ENCODE data around the gene BCKDHB.
"Not testable (repeated sequence)": the region's sequence is repeated elsewhere in the genome, so short reads cannot be mapped to it uniquely, and the experiment has no call there.

Gene BCKDHB

GRCh38 chr6:80214436-80215022 is 108.1 kb downstream of the BCKDHB start:
- Histone ChIP-seq H3K4me1 (ENCODE audit: control insufficient read depth, insufficient read depth, low read length) (peaks cover 25% of the 10 kb centered on the region), H3K36me3 (ENCODE audit: control insufficient read depth, insufficient read depth, low read length) (no peaks in the 10 kb centered on the region), H3K4me3 (ENCODE audit: low read length) (no peak overlapping the region), H3K9ac (ENCODE audit: low read length) (no peak overlapping the region), H3K9me3 (ENCODE audit: control insufficient read depth, low read length) (no peaks in the 10 kb centered on the region), H3K27me3 (ENCODE audit: control insufficient read depth, insufficient read depth, low read length) (no peaks in the 10 kb centered on the region)

- H3K9me3 ChIP-seq (ENCODE audit: control insufficient read depth, low read length) = no peaks in the 10 kb centered on the region
- H3K4me1 ChIP-seq (ENCODE audit: control insufficient read depth, insufficient read depth, low read length) = peaks cover 25% of the 10 kb centered on the region
These were observed 108.6 kb downstream of the BCKDHB start for GRCh38 chr6:80215063-80215462.

GRCh38 chr6:80217794-80218193 is 111.3 kb downstream of the BCKDHB start:
- Histone ChIP-seq H3K9ac (ENCODE audit: low read length) (no peak overlapping the region), H3K9me3 (ENCODE audit: control insufficient read depth, low read length) (no peaks in the 10 kb centered on the region), H3K4me3 (ENCODE audit: low read length) (no peak overlapping the region), H3K27me3 (ENCODE audit: control insufficient read depth, insufficient read depth, low read length) (no peaks in the 10 kb centered on the region), H3K36me3 (ENCODE audit: control insufficient read depth, insufficient read depth, low read length) (no peaks in the 10 kb centered on the region), H3K4me1 (ENCODE audit: control insufficient read depth, insufficient read depth, low read length) (peaks cover 7% of the 10 kb centered on the region)

More at GRCh38 chr6:80215063-80215462, 108.6 kb downstream of the BCKDHB start:
- H3K36me3 ChIP-seq (ENCODE audit: control insufficient read depth, insufficient read depth, low read length) = no peaks in the 10 kb centered on the region
- no peaks in the 10 kb centered on the region for H3K27me3 ChIP-seq (ENCODE audit: control insufficient read depth, insufficient read depth, low read length)
- H3K9ac ChIP-seq (ENCODE audit: low read length) = no peak overlapping the region
- no peak overlapping the region for H3K4me3 ChIP-seq (ENCODE audit: low read length)

GRCh38 chr6:80223743-80224212 is 117.3 kb downstream of the BCKDHB start:
- Histone ChIP-seq H3K9ac (ENCODE audit: low read length) (no peak overlapping the region), H3K9me3 (ENCODE audit: control insufficient read depth, low read length) (no peaks in the 10 kb centered on the region), H3K27me3 (ENCODE audit: control insufficient read depth, insufficient read depth, low read length) (no peaks in the 10 kb centered on the region), H3K4me3 (ENCODE audit: low read length) (no peak overlapping the region), H3K36me3 (ENCODE audit: control insufficient read depth, insufficient read depth, low read length) (no peaks in the 10 kb centered on the region), H3K4me1 (ENCODE audit: control insufficient read depth, insufficient read depth, low read length) (no peaks in the 10 kb centered on the region)

GRCh38 chr6:80226151-80226550 is 119.7 kb downstream of the BCKDHB start:
- H3K9ac ChIP-seq (ENCODE audit: low read length) = no peak overlapping the region
- H3K9me3 ChIP-seq (ENCODE audit: control insufficient read depth, low read length) = no peaks in the 10 kb centered on the region
- H3K4me1 ChIP-seq (ENCODE audit: control insufficient read depth, insufficient read depth, low read length) = no peaks in the 10 kb centered on the region
- no peaks in the 10 kb centered on the region for H3K36me3 ChIP-seq (ENCODE audit: control insufficient read depth, insufficient read depth, low read length)
- no peaks in the 10 kb centered on the region for H3K27me3 ChIP-seq (ENCODE audit: control insufficient read depth, insufficient read depth, low read length)
- H3K4me3 ChIP-seq (ENCODE audit: low read length) = no peak overlapping the region

- Histone ChIP-seq H3K9me3 (ENCODE audit: control insufficient read depth, low read length) (no peaks in the 10 kb centered on the region), H3K4me1 (ENCODE audit: control insufficient read depth, insufficient read depth, low read length) (no peaks in the 10 kb centered on the region), H3K27me3 (ENCODE audit: control insufficient read depth, insufficient read depth, low read length) (no peaks in the 10 kb centered on the region), H3K36me3 (ENCODE audit: control insufficient read depth, insufficient read depth, low read length) (no peaks in the 10 kb centered on the region), H3K9ac (ENCODE audit: low read length) (no peak overlapping the region), H3K4me3 (ENCODE audit: low read length) (no peak overlapping the region)
These were observed 120.2 kb downstream of the BCKDHB start for GRCh38 chr6:80226699-80227098.

GRCh38 chr6:80227545-80228105 is 121.2 kb downstream of the BCKDHB start:
- H3K4me1 ChIP-seq (ENCODE audit: control insufficient read depth, insufficient read depth, low read length) = no peaks in the 10 kb centered on the region
- H3K4me3 ChIP-seq (ENCODE audit: low read length) = no peak overlapping the region
- no peak overlapping the region for H3K9ac ChIP-seq (ENCODE audit: low read length)
- no peaks in the 10 kb centered on the region for H3K36me3 ChIP-seq (ENCODE audit: control insufficient read depth, insufficient read depth, low read length)
- no peaks in the 10 kb centered on the region for H3K27me3 ChIP-seq (ENCODE audit: control insufficient read depth, insufficient read depth, low read length)
- no peaks in the 10 kb centered on the region for H3K9me3 ChIP-seq (ENCODE audit: control insufficient read depth, low read length)

- H3K9ac ChIP-seq (ENCODE audit: low read length) = no peak overlapping the region
- H3K4me3 ChIP-seq (ENCODE audit: low read length) = no peak overlapping the region
- H3K4me1 ChIP-seq (ENCODE audit: control insufficient read depth, insufficient read depth, low read length) = no peaks in the 10 kb centered on the region
- H3K9me3 ChIP-seq (ENCODE audit: control insufficient read depth, low read length) = no peaks in the 10 kb centered on the region
- H3K27me3 ChIP-seq (ENCODE audit: control insufficient read depth, insufficient read depth, low read length) = no peaks in the 10 kb centered on the region
- H3K36me3 ChIP-seq (ENCODE audit: control insufficient read depth, insufficient read depth, low read length) = no peaks in the 10 kb centered on the region
These were observed 126.8 kb downstream of the BCKDHB start for GRCh38 chr6:80233262-80233661.

GRCh38 chr6:80233958-80234357 is 127.5 kb downstream of the BCKDHB start:
- H3K9me3 ChIP-seq (ENCODE audit: control insufficient read depth, low read length) = no peaks in the 10 kb centered on the region
- no peak overlapping the region for H3K9ac ChIP-seq (ENCODE audit: low read length)
- no peaks in the 10 kb centered on the region for H3K27me3 ChIP-seq (ENCODE audit: control insufficient read depth, insufficient read depth, low read length)
- no peaks in the 10 kb centered on the region for H3K36me3 ChIP-seq (ENCODE audit: control insufficient read depth, insufficient read depth, low read length)
- H3K4me1 ChIP-seq (ENCODE audit: control insufficient read depth, insufficient read depth, low read length) = no peaks in the 10 kb centered on the region
- no peak overlapping the region for H3K4me3 ChIP-seq (ENCODE audit: low read length)

GRCh38 chr6:80234401-80234800 is 127.9 kb downstream of the BCKDHB start:
- Histone ChIP-seq H3K36me3 (ENCODE audit: control insufficient read depth, insufficient read depth, low read length) (no peaks in the 10 kb centered on the region), H3K9me3 (ENCODE audit: control insufficient read depth, low read length) (no peaks in the 10 kb centered on the region), H3K9ac (ENCODE audit: low read length) (no peak overlapping the region), H3K27me3 (ENCODE audit: control insufficient read depth, insufficient read depth, low read length) (no peaks in the 10 kb centered on the region), H3K4me1 (ENCODE audit: control insufficient read depth, insufficient read depth, low read length) (no peaks in the 10 kb centered on the region), H3K4me3 (ENCODE audit: low read length) (no peak overlapping the region)

GRCh38 chr6:80234908-80235307 is 128.4 kb downstream of the BCKDHB start:
- Histone ChIP-seq H3K4me3 (ENCODE audit: low read length) (no peak overlapping the region), H3K9me3 (ENCODE audit: control insufficient read depth, low read length) (no peaks in the 10 kb centered on the region), H3K4me1 (ENCODE audit: control insufficient read depth, insufficient read depth, low read length) (no peaks in the 10 kb centered on the region), H3K9ac (ENCODE audit: low read length) (no peak overlapping the region), H3K36me3 (ENCODE audit: control insufficient read depth, insufficient read depth, low read length) (no peaks in the 10 kb centered on the region), H3K27me3 (ENCODE audit: control insufficient read depth, insufficient read depth, low read length) (no peaks in the 10 kb centered on the region)

- Histone ChIP-seq H3K9me3 (ENCODE audit: control insufficient read depth, low read length) (no peaks in the 10 kb centered on the region), H3K36me3 (ENCODE audit: control insufficient read depth, insufficient read depth, low read length) (no peaks in the 10 kb centered on the region), H3K4me1 (ENCODE audit: control insufficient read depth, insufficient read depth, low read length) (no peaks in the 10 kb centered on the region), H3K27me3 (ENCODE audit: control insufficient read depth, insufficient read depth, low read length) (no peaks in the 10 kb centered on the region), H3K4me3 (ENCODE audit: low read length) (no peak overlapping the region), H3K9ac (ENCODE audit: low read length) (no peak overlapping the region)
These were observed 129.2 kb downstream of the BCKDHB start for GRCh38 chr6:80235647-80236046.

GRCh38 chr6:80238754-80239153 is 132.3 kb downstream of the BCKDHB start:
- H3K4me1 ChIP-seq (ENCODE audit: control insufficient read depth, insufficient read depth, low read length); H3K9ac ChIP-seq (ENCODE audit: low read length); H3K9me3 ChIP-seq (ENCODE audit: control insufficient read depth, low read length); H3K27me3 ChIP-seq (ENCODE audit: control insufficient read depth, insufficient read depth, low read length); H3K36me3 ChIP-seq (ENCODE audit: control insufficient read depth, insufficient read depth, low read length); H3K4me3 ChIP-seq (ENCODE audit: low read length): not testable (repeated sequence)
